ENCODE data around the gene CEP41.

CEP41 gene

GRCh38 chr7:130346177-130346905 lies 94.5 kb downstream of the CEP41 start:
- no peak for DNase-seq

- no peak for DNase-seq
Observed at GRCh38 chr7:130345725-130346124, 95.1 kb downstream of the CEP41 start.

GRCh38 chr7:130345136-130345535 lies 95.7 kb downstream of the CEP41 start:
- DNase-seq, result no peak

GRCh38 chr7:130344271-130344866 lies 96.4 kb downstream of the CEP41 start, which contains the start of gene CPA5:
CPA5 (plus strand) TSS chr7:130344816; CDS start chr7:130346486, 1,670 bp downstream.
- no peak for DNase-seq
